ENCODE data around the gene TTC9.

The TTC9 gene

GRCh38 chr14:70638416-70638815 is 3.3 kb upstream of the TTC9 start:
- TF ChIP-seq ZNF565 (CRISPR knock-in tag; conservative IDR thresholded peaks at IDR 0.05; ENCODE audit: low read depth) (no peak), GLIS3 (CRISPR knock-in tag; IDR thresholded peaks at IDR 0.05) (no peak), OSR1 (CRISPR knock-in tag; IDR thresholded peaks at IDR 0.05) (no peak), ZFP3 (CRISPR knock-in tag; IDR thresholded peaks at IDR 0.05) (no peak), POU6F1 (CRISPR knock-in tag; IDR thresholded peaks at IDR 0.05; ENCODE audit: borderline replicate concordance, low read depth) (no peak), CSRNP3 (CRISPR knock-in tag; IDR thresholded peaks at IDR 0.05) (no peak), CREB5 (CRISPR knock-in tag; IDR thresholded peaks at IDR 0.05; ENCODE audit: low read depth) (no peak), CSDC2 (CRISPR knock-in tag; IDR thresholded peaks at IDR 0.05) (no peak), ISL1 (CRISPR knock-in tag; IDR thresholded peaks at IDR 0.05) (no peak), ZNF8 (CRISPR knock-in tag; IDR thresholded peaks at IDR 0.05) (no peak), TCF4 (CRISPR knock-in tag; IDR thresholded peaks at IDR 0.05; ENCODE audit: borderline replicate concordance) (no peak), ZNF70 (CRISPR knock-in tag; IDR thresholded peaks at IDR 0.05) (no peak), RARB (CRISPR knock-in tag; IDR thresholded peaks at IDR 0.05) (no peak), SNAI2 (CRISPR knock-in tag; IDR thresholded peaks at IDR 0.05) (no peak), BACH2 (CRISPR knock-in tag; IDR thresholded peaks at IDR 0.05; ENCODE audit: borderline replicate concordance) (no peak), ZFP30 (CRISPR knock-in tag; IDR thresholded peaks at IDR 0.05) (no peak), TSHZ2 (CRISPR knock-in tag; IDR thresholded peaks at IDR 0.05) (no peak)
- no peak for ATAC-seq

GRCh38 chr14:70640938-70641547 is 673 bp upstream of the TTC9 start:
- peak; percentile 80 for ATAC-seq
- TF ChIP-seq ISL1 (CRISPR knock-in tag; IDR thresholded peaks at IDR 0.05): no peak
- 0 out of 2 replicates have a peak, but pooled peaks have one; percentile 59 for TF ChIP-seq SNAI2 (CRISPR knock-in tag; IDR thresholded peaks at IDR 0.05)

- peak; percentile 42 for ATAC-seq
- no peak for TF ChIP-seq CREB5 (CRISPR knock-in tag; IDR thresholded peaks at IDR 0.05; ENCODE audit: low read depth)
- no peak for TF ChIP-seq POU6F1 (CRISPR knock-in tag; IDR thresholded peaks at IDR 0.05; ENCODE audit: borderline replicate concordance, low read depth)
- TF ChIP-seq CSRNP3 (CRISPR knock-in tag; IDR thresholded peaks at IDR 0.05): no peak
- TF ChIP-seq TCF4 (CRISPR knock-in tag; IDR thresholded peaks at IDR 0.05; ENCODE audit: borderline replicate concordance): no peak
- no peak for TF ChIP-seq ZFP3 (CRISPR knock-in tag; IDR thresholded peaks at IDR 0.05)
- no peak for TF ChIP-seq CSDC2 (CRISPR knock-in tag; IDR thresholded peaks at IDR 0.05)
- TF ChIP-seq SNAI2 (CRISPR knock-in tag; IDR thresholded peaks at IDR 0.05): no peak
- no peak for TF ChIP-seq OSR1 (CRISPR knock-in tag; IDR thresholded peaks at IDR 0.05)
- no peak for TF ChIP-seq GLIS3 (CRISPR knock-in tag; IDR thresholded peaks at IDR 0.05)
- no peak for TF ChIP-seq TSHZ2 (CRISPR knock-in tag; IDR thresholded peaks at IDR 0.05)
- no peak for TF ChIP-seq ARNTL (CRISPR knock-in tag; IDR thresholded peaks at IDR 0.05; ENCODE audit: borderline replicate concordance, low read depth)
- TF ChIP-seq ZNF70 (CRISPR knock-in tag; IDR thresholded peaks at IDR 0.05): no peak
- no peak for TF ChIP-seq ISL1 (CRISPR knock-in tag; IDR thresholded peaks at IDR 0.05)
- TF ChIP-seq PPARA (CRISPR knock-in tag; IDR thresholded peaks at IDR 0.05; ENCODE audit: borderline replicate concordance): no peak
These were observed 853 bp downstream of the TTC9 start for GRCh38 chr14:70642303-70643235.
